RWPE1 (cell line): ENCODE measurements around the gene DUOXA1.

Experiments
- CTCF ChIA-PET: fragments of 350-600 bp; sonication (Branson Sonifier 250); formaldehyde crosslinking; extraction: SDS; loops from one replicate; lab custom pipeline; 2021; lab: Yijun Ruan, JAX
- POLR2A ChIA-PET: fragments of 400-600 bp; formaldehyde crosslinking; extraction: SDS; loops from one replicate; lab custom pipeline; 2020; ENCODE audit warnings: antibody characterized with exemption; ENCODE audit not compliant: low non-redundant PET; lab: Yijun Ruan, JAX
- DNase-seq: peaks from one replicate; pipeline ENCODE4 v3.0.0; 2012; ENCODE audit warnings: low spot score
- H3K27ac ChIP-seq: fragments of 450-650 bp; 2 replicates; pipeline ENCODE4 v1.5.1; 2017
- TF ChIP-seq, protein P1 (sequence below): fragments of 450-650 bp; conservative IDR thresholded peaks from 2 replicates; pipeline ENCODE4 v1.5.1; 2017; ENCODE audit warnings: low read depth, mild to moderate bottlenecking

Gene DUOXA1

DNA sequence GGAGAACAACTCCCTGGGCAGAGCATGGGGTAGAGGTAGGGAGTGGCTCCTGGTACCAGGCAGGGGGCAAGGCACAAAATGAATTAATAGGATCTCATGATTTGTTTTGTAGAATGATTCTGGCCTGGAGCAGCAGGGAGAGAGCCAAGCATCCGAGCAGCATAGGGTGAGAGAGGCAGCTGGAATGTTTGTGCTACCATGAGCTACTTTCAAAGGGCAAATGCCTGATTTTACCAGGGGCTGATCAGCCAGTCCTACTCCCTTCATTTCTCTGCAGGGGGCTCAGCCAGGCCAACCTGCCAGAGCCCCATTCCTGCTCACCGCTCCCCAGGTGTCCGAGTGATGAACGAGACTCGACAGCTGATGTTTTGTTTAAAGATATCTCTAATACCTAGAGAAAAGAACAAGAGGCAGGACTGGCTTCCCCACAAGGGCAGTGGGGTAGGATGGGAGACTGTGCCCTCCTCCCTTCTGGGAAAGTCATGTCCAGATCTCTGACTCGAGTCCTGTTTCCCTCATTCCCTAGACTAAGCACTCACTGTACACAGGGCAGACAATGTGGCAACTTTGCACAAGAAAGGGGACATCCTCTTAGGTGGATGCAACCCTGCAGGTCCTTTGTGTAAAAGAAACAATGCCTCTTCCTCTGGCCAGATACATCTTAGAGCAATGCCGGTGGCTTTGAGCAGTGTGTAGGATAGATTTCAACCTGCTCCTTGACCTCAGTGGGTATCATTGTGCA is 28.6 kb downstream of the DUOXA1 start:
- ChIA-PET POLR2A (interaction anchor here (0.6 kb wide), 1 partner anchor 521 kb away, joined by 3 read pairs; no protein-coding TSS in a partner anchor), CTCF (no interaction called here)
- no peak overlapping the region for H3K27ac ChIP-seq
- TF ChIP-seq, protein P1, sequence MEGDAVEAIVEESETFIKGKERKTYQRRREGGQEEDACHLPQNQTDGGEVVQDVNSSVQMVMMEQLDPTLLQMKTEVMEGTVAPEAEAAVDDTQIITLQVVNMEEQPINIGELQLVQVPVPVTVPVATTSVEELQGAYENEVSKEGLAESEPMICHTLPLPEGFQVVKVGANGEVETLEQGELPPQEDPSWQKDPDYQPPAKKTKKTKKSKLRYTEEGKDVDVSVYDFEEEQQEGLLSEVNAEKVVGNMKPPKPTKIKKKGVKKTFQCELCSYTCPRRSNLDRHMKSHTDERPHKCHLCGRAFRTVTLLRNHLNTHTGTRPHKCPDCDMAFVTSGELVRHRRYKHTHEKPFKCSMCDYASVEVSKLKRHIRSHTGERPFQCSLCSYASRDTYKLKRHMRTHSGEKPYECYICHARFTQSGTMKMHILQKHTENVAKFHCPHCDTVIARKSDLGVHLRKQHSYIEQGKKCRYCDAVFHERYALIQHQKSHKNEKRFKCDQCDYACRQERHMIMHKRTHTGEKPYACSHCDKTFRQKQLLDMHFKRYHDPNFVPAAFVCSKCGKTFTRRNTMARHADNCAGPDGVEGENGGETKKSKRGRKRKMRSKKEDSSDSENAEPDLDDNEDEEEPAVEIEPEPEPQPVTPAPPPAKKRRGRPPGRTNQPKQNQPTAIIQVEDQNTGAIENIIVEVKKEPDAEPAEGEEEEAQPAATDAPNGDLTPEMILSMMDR = no peak
- no peak for DNase-seq

GRCh38 chr15:45099549-45100165 is 30.0 kb downstream of the DUOXA1 start:
- no peak for DNase-seq
- ChIA-PET CTCF (no interaction called here), POLR2A (no interaction called here)
- TF ChIP-seq, protein P1 = no peak
- no peak overlapping the region for H3K27ac ChIP-seq

- no peak overlapping the region for H3K27ac ChIP-seq
- TF ChIP-seq, protein P1 = no peak
- ChIA-PET CTCF (interaction anchor here (0.8 kb wide), 1 partner anchor 38 kb away, joined by 3 read pairs; no protein-coding TSS in a partner anchor), POLR2A (no interaction called here)
- no peak for DNase-seq
Observed at GRCh38 chr15:45097466-45097865, 32.2 kb downstream of the DUOXA1 start.

GRCh38 chr15:45095661-45096060 is 34.0 kb downstream of the DUOXA1 start:
- TF ChIP-seq, protein P1 = no peak
- ChIA-PET CTCF (interaction anchor here (1.6 kb wide), 1 partner anchor 22 kb away, joined by 4 read pairs; no protein-coding TSS in a partner anchor), POLR2A (no interaction called here)
- H3K27ac ChIP-seq = no peak overlapping the region
- no peak for DNase-seq

- no peak for DNase-seq
- TF ChIP-seq, protein P1 = no peak
- no peak overlapping the region for H3K27ac ChIP-seq
- POLR2A ChIA-PET = no interaction called here
- CTCF ChIA-PET = no interaction called here
Observed at GRCh38 chr15:45094358-45094730, 35.3 kb downstream of the DUOXA1 start.

DNA sequence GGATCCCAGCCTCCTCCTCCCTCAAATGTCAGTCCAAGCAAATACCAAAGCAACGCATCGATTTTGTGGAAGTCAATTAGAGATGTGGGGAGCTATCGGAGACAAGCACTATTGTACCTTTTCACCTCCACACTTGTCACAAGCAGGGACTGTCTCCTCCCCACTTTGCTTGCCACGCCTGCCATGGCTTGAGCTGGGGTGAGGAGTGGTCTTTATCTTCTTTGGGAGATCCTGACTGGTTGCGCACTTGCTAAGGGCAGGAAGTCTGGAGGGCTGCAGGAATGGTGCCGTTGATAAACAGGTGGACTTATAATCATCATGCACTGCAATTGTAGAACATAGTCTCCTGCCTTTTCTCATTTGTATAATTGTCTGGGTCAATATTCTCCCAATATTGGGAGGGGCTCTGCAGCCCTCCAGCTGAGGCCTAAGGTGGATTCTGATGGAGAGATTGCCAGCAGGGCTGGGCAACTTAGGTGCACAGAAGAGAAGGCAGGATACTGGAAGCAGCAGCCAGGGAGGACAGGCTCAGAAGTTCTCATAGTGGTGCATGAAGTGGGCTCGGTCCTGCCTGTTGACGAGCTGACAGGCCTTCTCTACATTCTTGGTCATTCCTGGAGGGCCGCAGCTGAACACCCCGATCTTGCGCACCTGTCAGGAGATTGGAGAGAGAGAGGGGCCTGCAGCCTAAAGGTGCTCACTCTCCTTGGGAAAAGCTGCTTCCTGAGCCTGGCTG is 35.9 kb downstream of the DUOXA1 start:
- H3K27ac ChIP-seq = no peak overlapping the region
- TF ChIP-seq, protein P1 = no peak
- ChIA-PET CTCF (no interaction called here), POLR2A (no interaction called here)
- no peak for DNase-seq
